ENCODE measurements around the gene SAP130.

SAP130 gene

DNA sequence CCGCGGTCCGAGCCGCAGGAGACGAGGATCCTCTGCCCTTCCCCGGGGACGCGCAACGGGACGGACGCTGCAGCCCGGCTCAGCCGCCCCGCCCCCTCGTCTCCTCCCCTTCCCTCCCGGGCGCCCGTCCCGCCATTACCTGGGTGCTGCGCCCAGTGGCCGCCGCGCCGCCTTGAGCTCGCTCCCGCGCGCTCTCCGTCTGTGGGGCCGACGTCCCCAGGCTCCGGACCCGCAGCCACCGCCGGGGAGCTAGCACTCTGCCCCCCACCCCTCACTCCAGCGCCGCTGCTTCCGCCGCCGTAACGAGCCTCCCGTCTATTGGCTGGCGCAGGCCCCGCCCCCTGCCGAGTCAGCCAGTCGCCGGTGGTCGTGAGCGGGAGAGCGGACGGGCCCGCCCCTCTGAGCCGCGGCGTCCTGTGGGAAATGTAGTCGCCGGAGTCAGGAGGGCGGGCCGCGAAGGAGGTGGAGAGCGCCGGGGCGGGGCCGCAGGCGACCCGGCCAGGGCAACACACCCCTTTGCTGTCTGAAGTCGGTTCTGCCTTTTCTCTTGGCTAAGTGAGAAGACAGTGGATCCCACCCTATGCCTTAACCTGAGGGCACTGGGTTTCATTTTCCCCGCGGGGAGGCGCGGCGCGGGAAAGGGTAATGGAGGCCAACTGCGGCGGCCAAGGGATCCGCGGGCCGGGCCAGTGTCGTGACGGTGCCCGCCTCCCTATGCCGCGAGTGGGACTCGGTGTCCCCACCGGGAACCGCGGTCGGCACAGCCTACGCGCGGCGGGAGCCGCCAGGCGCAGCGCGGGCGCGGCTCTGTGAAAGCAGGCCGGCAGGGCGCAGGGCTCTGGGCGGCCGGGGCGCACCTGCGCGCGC lies at the start of gene SAP130:
Gene SAP130 (minus strand): TSS at position 259 of the 867 bp plus-strand sequence. CDS start 1,767 bp downstream, outside the sequence.
- Mint-ChIP-seq H3K4me3 (peak within 1 kb of the TSS; percentile 95), H3K27me3 (no peaks in the 10 kb centered on the region), H3K27ac (peak within 1 kb of the TSS; percentile 84), H3K36me3 (ENCODE audit: low read depth) (peaks cover 6% of the 10 kb centered on the region), H3K9me3 (no peaks in the 10 kb centered on the region), H3K4me1 (ENCODE audit: low read depth) (peaks cover 19% of the 10 kb centered on the region)

DNA sequence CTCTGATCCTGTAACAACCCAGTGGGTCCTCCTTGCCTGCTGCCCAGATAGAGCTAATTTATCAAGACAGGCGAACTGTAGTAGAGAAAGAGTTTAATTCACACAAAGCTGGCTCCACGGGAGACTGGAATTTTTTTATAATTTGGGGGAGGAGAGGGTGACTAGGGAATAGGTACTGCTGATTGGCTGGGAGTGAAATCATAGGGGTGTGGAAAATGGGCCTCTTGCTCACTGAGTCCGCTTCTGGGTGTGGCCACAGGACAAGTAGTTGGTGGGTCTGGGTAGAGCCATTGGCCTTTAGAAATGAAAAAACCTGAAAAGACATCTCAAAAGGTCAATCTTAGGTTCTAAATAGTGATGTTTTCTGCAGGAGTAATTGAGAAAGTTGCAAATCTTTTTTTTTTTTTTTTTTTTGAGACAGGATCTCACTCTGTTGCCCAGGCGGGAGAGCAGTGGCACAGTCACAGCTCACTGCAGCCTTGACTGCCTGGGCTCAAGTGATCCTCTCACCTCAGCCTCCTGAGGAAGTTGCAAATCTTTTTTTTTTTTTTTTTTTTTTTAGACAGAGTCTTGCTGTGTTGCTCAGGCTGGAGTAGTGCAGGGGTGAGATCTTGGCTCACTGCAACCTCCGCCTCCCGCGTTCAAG lies 48.7 kb upstream of the SAP130 start:
- H3K4me1 Mint-ChIP-seq (ENCODE audit: low read depth), result no peaks in the 10 kb centered on the region
- H3K27me3 Mint-ChIP-seq, result no peaks in the 10 kb centered on the region
- no peak overlapping the region for H3K4me3 Mint-ChIP-seq
- H3K36me3 Mint-ChIP-seq (ENCODE audit: low read depth), result no peaks in the 10 kb centered on the region
- no peak overlapping the region for H3K27ac Mint-ChIP-seq
- no peaks in the 10 kb centered on the region for H3K9me3 Mint-ChIP-seq

DNA sequence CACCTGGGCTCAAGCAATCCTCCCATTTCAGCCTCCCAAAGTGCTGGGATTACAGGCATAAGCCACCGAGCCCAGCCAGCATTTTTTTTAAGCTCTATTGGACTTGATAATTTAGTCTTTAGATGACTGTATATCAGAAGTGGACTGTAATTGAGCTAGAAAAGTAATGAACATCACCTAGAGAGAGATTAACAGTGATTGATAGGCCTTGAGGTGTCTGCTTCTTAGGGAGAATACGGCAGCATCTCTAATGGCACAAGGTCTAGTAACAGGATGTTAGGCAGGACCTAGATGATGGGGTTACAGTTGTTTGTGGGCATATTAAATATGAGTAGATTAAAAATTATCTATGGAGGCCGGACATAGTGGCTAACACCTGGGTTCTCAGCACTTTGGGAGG lies 45.4 kb upstream of the SAP130 start:
- Mint-ChIP-seq H3K4me3 (no peak overlapping the region), H3K27ac (no peak overlapping the region), H3K36me3 (ENCODE audit: low read depth) (no peaks in the 10 kb centered on the region), H3K9me3 (no peaks in the 10 kb centered on the region), H3K4me1 (ENCODE audit: low read depth) (no peaks in the 10 kb centered on the region), H3K27me3 (no peaks in the 10 kb centered on the region)

DNA sequence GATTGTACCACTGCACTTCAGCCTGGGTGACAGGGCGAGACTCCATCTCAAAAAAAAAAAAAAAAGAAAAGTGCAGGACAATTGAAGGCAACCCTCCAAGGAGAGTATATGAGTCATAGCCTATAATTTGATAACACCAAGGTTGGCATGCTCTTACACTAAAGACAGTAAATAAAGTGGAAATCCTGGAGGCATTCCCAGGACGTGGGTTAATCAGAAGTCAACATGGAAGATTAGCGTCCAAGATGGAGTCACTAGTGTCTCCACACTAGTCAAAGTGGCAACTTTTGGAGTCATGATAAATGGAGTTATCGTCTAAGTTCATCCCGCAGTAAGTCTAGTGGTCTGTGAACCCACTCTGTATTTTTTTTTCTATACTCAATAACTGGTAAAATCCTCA lies 41.9 kb upstream of the SAP130 start:
- Mint-ChIP-seq H3K4me1 (ENCODE audit: low read depth) (no peaks in the 10 kb centered on the region), H3K27ac (no peak overlapping the region), H3K36me3 (ENCODE audit: low read depth) (no peaks in the 10 kb centered on the region), H3K9me3 (no peaks in the 10 kb centered on the region), H3K27me3 (no peaks in the 10 kb centered on the region), H3K4me3 (no peak overlapping the region)

- H3K36me3 Mint-ChIP-seq (ENCODE audit: low read depth), result no peaks in the 10 kb centered on the region
- no peaks in the 10 kb centered on the region for H3K9me3 Mint-ChIP-seq
- no peak overlapping the region for H3K27ac Mint-ChIP-seq
- no peaks in the 10 kb centered on the region for H3K4me1 Mint-ChIP-seq (ENCODE audit: low read depth)
- H3K27me3 Mint-ChIP-seq, result no peaks in the 10 kb centered on the region
- no peak overlapping the region for H3K4me3 Mint-ChIP-seq
These were observed 36.5 kb upstream of the SAP130 start for GRCh38 chr2:128064353-128064752.

DNA sequence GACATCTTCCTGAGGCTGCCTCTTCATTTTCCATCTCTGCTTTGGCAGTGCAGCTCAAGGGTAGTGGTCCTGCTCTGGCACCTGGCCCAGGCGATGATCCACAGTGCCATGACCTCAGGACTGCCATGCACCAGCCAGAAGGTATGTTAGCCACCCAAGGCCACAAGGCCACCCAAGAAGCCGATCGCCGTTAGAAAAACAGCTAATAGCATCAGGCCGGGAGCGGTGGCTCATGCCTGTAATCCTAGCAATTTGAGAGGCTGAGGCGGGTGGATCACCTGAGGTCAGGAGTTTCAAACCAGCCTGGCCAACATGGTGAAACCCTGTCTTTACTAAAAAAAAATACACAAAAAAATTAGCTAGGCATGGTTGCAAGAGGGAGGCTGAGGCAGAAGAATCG lies 34.7 kb upstream of the SAP130 start:
- Mint-ChIP-seq H3K36me3 (ENCODE audit: low read depth) (no peaks in the 10 kb centered on the region), H3K27ac (no peak overlapping the region), H3K27me3 (no peaks in the 10 kb centered on the region), H3K9me3 (no peaks in the 10 kb centered on the region), H3K4me3 (no peak overlapping the region), H3K4me1 (ENCODE audit: low read depth) (no peaks in the 10 kb centered on the region)

GRCh38 chr2:128058114-128058513 lies 30.3 kb upstream of the SAP130 start:
- Mint-ChIP-seq H3K27me3 (no peaks in the 10 kb centered on the region), H3K9me3 (no peaks in the 10 kb centered on the region), H3K36me3 (ENCODE audit: low read depth) (no peaks in the 10 kb centered on the region), H3K4me1 (ENCODE audit: low read depth) (no peaks in the 10 kb centered on the region), H3K27ac (no peak overlapping the region), H3K4me3 (no peak overlapping the region)

- Mint-ChIP-seq H3K9me3 (no peaks in the 10 kb centered on the region), H3K4me1 (ENCODE audit: low read depth) (no peaks in the 10 kb centered on the region), H3K27ac (no peak overlapping the region), H3K27me3 (peaks cover 6% of the 10 kb centered on the region), H3K36me3 (ENCODE audit: low read depth) (no peaks in the 10 kb centered on the region), H3K4me3 (no peak overlapping the region)
These were observed 29.5 kb upstream of the SAP130 start for GRCh38 chr2:128057334-128057733.

DNA sequence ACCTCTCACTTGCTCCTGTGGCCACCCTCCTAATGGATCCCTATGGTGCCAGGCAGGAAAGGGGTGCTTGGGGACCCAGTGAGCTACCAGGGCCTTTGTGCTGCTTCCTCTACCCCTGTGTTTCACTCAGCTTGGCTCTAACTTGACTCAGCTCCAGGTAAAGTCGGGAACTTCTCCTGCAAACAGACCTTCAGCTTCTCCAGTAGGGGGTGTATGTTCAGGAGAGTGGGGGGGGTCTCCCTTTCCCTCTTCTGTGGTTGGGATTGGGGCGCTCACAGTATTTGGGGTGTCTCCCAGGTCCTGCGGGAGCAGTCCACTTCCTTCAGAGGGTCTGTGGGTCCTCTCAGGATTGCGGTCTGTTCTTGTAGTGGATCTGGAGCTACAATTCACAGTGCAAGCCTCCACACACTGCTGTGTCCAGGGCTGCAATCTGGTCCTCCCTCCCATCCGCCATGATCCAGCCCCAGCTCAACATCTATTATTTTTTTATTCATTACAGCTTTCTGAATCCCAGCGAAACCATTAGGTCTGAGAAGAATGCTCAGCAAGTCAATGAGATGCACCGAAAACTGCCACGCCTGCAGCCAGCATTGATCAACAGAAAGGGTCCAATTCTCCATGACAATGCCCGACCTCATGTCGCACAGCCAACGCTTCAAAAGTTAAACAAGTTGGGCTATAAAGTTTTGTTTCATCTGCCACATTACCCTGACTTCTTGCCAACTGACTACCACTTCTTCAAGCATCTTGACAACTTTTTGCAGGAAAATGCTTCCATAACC lies 26.4 kb upstream of the SAP130 start:
- Mint-ChIP-seq H3K36me3 (ENCODE audit: low read depth) (peaks cover 5% of the 10 kb centered on the region), H3K27me3 (peaks cover 31% of the 10 kb centered on the region), H3K27ac (no peak overlapping the region), H3K4me1 (ENCODE audit: low read depth) (no peaks in the 10 kb centered on the region), H3K9me3 (peaks cover 11% of the 10 kb centered on the region), H3K4me3 (no peak overlapping the region)

DNA sequence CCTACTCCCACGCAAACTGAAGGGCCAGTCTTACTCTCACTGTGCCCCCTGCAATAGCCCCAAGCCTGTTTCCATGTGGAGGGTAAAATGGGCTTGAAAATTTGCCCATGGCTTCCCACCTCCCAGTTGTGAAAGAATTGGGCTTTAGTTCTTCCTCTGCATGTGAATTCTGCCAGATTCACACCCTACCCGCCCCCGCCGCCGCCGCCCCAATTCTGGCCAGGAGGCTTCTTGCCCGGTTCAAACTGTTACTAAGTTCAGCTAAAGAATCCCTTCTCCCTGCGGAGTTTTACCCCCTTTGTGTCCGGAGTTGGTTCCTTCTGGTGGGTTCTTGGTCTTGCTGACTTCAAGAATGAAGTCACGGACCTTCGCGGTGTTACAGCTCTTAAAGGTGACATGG lies 25.5 kb upstream of the SAP130 start:
- Mint-ChIP-seq H3K4me3 (no peak overlapping the region), H3K36me3 (ENCODE audit: low read depth) (peaks cover 5% of the 10 kb centered on the region), H3K27ac (no peak overlapping the region), H3K9me3 (peaks cover 13% of the 10 kb centered on the region), H3K4me1 (ENCODE audit: low read depth) (no peaks in the 10 kb centered on the region), H3K27me3 (peaks cover 34% of the 10 kb centered on the region)

- no peaks in the 10 kb centered on the region for H3K36me3 Mint-ChIP-seq (ENCODE audit: low read depth)
These were observed 15.2 kb upstream of the SAP130 start for GRCh38 chr2:128043041-128043440.

DNA sequence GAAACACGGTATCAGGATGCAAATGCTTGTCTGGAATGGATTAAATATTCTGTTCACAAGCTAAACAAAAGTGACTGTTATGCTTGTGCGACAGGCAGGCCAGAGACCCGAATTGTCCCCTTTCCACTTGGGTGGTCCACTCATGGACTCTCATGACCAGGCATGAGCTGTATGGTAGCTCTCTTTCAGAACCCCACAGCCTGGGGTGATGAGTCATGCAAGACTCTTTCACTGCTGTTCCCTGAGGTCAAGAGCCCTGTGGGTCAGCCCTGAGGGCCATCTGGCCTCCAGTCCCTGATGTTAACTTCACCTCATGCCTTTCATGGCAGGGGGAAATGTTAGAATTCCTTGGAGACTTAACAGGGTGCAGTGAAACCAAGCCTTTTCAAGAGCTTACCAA lies 13.7 kb upstream of the SAP130 start:
- Mint-ChIP-seq H3K27ac (no peak overlapping the region), H3K4me1 (ENCODE audit: low read depth) (no peaks in the 10 kb centered on the region), H3K36me3 (ENCODE audit: low read depth) (no peaks in the 10 kb centered on the region), H3K9me3 (peaks cover 39% of the 10 kb centered on the region), H3K4me3 (no peak overlapping the region), H3K27me3 (peaks cover 20% of the 10 kb centered on the region)

More at GRCh38 chr2:128043041-128043440, 15.2 kb upstream of the SAP130 start:
- peaks cover 25% of the 10 kb centered on the region for H3K27me3 Mint-ChIP-seq
- H3K4me1 Mint-ChIP-seq (ENCODE audit: low read depth), result no peaks in the 10 kb centered on the region
- H3K9me3 Mint-ChIP-seq, result peaks cover 24% of the 10 kb centered on the region
- H3K27ac Mint-ChIP-seq, result no peak overlapping the region
- H3K4me3 Mint-ChIP-seq, result no peak overlapping the region

- Mint-ChIP-seq H3K36me3 (ENCODE audit: low read depth) (no peaks in the 10 kb centered on the region), H3K4me1 (ENCODE audit: low read depth) (no peaks in the 10 kb centered on the region), H3K27ac (no peak overlapping the region), H3K9me3 (peaks cover 43% of the 10 kb centered on the region), H3K27me3 (peaks cover 18% of the 10 kb centered on the region), H3K4me3 (no peak overlapping the region)
These were observed 12.4 kb upstream of the SAP130 start for GRCh38 chr2:128040166-128040771.

GRCh38 chr2:128039535-128039934 lies 11.7 kb upstream of the SAP130 start:
- H3K27me3 Mint-ChIP-seq, result peaks cover 18% of the 10 kb centered on the region
- no peak overlapping the region for H3K4me3 Mint-ChIP-seq
- H3K36me3 Mint-ChIP-seq (ENCODE audit: low read depth), result no peaks in the 10 kb centered on the region

GRCh38 chr2:128038411-128038810 lies 10.6 kb upstream of the SAP130 start:
- H3K27ac Mint-ChIP-seq, result no peak overlapping the region
- no peak overlapping the region for H3K4me3 Mint-ChIP-seq
- peaks cover 35% of the 10 kb centered on the region for H3K9me3 Mint-ChIP-seq
- no peaks in the 10 kb centered on the region for H3K4me1 Mint-ChIP-seq (ENCODE audit: low read depth)
- peaks cover 14% of the 10 kb centered on the region for H3K27me3 Mint-ChIP-seq
- no peaks in the 10 kb centered on the region for H3K36me3 Mint-ChIP-seq (ENCODE audit: low read depth)

More at GRCh38 chr2:128039535-128039934, 11.7 kb upstream of the SAP130 start:
- no peaks in the 10 kb centered on the region for H3K4me1 Mint-ChIP-seq (ENCODE audit: low read depth)
- no peak overlapping the region for H3K27ac Mint-ChIP-seq
- peaks cover 43% of the 10 kb centered on the region for H3K9me3 Mint-ChIP-seq

Measured in stimulated activated naive CD8-positive, alpha-beta T cell treated with anti-CD3 and anti-CD28 coated beads, Interleukin-15, Interleukin-2, amounts not matched to agents 100 ng/mL and 50 ng/mL, for 24 hours (primary cell).